NCI-H2196 treated with DMSO at 0.1 percent for 48 hours (cell line): Measurements from ENCODE around the gene RARB.

Source experiments
- DNase-seq: peaks from one replicate; lab custom pipeline; 2025; ENCODE audit not compliant: unreplicated experiment; lab: John Stamatoyannopoulos, UW

Gene RARB

DNA sequence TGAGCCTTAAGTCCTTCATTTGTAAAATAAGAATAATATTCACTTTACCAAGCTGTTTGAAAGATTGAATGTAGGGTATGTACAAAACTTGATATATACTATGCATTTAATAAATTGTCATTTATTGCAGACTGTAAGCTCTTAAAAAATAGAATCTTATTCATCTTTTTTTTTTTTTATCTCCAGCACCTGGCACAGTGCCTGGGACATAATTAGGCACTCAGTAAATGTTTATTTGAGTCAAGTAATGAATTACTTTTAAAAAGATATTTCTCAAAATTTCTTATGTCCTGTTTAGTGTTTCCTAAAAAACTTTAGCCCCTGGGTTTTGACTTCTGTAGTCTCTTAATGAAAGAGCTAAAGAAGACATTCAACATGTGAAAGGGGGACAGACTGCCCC, 164.9 kb downstream of the RARB start:
- DNase-seq = no peak

DNA sequence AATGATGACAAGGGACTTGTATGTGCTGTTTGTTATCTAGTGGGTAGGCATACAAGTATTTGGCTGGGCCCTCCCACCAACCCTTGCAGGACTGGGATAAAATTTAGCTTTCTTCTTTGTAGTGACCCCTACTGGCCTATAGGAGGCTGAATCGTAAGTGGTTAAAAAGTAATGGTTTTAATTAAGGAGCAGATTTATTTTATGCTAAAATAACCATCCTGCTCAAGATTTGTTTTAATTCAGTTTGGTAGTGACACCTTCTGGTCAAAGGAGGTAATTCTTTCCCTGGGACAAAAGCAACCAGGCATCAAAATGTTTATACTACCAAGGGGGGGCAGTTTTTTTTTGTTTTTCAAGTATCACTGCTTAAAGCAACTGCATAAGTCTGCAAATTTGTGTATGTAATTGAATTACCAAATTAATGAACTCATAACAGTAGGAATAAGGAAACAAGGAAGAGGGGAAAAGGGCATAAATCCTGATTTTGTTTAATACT, 166.0 kb downstream of the RARB start:
- DNase-seq = no peak

DNA sequence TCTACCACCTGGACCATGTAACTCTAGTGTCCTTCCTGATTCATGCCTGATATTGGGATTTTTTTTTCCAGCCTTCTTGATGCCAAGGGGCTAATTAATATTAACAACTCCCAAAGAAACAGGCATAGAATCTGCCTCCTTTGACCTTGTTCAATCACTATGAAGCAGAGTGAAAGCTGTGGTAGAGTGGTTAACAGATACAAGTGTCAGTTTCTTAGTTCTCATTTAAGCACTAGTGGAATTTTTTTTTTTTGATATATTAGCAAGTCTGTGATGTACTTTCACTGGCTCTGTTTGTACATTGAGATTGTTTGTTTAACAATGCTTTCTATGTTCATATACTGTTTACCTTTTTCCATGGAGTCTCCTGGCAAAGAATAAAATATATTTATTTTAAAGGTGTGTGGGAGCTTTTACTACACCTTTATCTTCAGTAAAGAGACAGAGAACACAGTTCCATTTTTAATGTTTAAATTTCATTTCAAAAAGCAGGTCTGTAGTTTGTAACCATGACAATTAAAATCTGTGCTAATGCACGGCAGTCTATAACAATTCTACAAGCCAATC, 169.6 kb downstream of the RARB start:
- no peak for DNase-seq

DNA sequence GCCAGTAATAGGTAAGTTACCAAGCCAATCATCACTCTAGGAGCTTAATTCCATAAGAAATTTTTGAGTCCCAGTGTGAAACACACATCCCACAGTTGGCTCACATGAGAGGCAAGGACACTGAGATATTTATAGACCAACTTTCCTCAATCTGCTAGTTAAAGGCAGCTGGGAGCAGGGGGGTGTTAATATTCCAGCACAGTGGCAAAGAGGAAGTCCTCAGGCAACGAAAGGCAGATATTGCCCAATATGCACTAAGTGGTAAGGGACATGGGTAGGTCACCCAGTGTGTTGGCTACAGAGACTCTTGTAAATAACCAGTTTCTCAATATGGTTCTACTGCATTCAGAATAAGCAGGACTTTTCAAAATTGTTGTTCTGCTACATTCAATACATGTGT, 175.6 kb downstream of the RARB start:
- DNase-seq = no peak

DNA sequence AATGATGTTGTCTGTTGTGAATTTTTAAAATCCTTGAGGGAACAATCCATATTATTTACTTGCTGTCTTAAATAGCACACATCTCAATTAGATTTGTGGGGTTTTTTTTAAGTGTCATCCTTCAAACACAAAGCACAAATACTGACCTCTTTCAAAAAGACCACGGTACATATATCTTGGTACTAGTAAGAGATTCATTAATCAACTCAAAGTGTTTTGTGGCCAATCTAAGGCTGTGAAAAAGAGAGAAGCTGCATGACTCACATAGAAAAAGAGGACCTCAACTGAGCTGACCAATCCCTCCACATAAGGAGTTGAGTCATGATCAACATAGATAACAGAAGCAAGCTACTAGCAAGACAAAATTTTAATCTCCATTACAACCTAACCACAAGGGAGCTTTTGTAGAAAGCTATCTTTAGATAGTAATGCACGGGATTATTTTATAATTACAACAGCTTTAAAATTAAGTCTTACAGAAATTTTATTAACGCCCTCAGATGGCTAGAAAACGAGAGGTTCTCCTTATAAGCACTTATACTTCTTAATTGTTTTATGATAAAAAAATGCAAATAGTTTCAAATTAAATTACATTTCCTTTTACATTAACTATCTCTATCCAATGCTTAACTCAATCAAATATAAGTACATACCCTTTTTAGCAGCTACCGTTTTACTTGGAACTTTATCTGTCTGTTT, 176.2 kb downstream of the RARB start:
- DNase-seq = no peak

DNA sequence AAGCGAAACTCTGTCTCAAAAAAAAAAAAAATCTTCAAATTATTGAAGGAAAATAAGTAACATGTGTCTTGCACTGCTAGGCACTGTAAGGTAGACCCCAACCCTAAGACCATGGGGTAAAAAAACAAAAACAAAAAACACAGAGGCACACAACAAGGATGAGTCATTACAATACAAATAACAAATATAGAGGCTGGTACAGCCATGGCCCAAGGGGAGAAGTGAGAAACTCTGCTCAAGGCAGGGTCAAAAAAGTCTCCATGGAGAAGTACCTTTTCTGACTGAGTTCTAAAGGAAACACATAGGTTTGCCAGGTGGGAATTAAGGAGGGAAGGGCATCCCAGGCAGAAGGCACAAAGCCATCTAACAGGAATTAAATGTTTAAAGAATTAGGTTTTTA, 182.1 kb downstream of the RARB start:
- DNase-seq = no peak

DNA sequence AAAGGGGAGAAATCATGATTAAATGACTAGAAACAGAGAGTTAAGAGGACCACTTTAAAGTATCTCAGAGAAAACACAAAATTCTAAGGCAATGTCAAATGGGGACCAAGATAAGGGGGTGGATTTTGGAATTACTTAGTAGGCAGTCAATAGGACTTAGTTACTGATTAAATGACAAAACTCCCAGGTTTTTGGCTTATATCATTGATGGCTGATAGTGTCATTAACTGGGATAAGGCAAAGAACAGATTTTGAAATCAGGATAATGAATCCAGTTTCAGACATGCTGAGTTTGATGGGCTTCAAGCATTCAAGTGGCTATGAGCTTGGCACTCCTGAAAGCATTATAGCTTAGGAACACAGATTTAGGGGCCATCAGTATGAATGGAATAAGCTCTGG, 182.7 kb downstream of the RARB start:
- DNase-seq = no peak

DNA sequence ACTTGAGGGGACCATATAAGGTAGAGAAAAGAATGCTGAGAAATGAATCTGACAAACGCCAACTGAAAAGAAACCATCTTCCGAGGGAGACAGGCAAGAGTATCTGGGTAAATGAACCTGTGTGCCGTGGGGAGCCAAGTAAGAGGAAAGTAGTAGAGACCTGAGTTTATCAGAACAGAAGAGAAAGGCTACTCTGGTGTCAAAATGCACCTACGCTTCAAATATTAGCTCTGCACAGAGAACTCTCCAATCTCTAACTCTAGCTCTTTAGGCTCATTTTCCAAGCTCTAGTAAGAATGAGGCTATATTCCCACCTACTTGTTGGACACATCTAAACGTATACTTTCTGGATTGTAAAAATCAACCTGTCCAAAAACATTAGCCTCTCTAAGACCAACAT, 183.1 kb downstream of the RARB start:
- DNase-seq = no peak

DNA sequence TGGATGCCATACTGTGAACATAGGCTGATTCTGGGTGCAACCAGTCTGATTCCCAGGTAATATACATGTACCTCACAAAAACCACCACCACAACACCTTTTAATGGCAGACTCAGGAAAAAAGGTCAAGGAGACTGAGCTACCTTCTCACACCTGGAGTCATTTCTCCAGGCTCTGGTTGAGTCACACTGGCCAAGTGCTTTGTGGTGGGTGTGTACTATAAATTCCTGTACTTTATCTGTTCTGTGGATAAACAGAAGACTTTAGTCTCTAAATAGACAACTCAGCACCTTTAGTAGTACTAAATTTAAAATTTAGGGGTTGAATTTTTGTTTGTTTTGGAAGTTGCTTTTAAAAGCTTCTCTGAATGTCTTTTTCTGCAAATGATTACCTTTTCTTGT, 190.0 kb downstream of the RARB start:
- DNase-seq = no peak

DNA sequence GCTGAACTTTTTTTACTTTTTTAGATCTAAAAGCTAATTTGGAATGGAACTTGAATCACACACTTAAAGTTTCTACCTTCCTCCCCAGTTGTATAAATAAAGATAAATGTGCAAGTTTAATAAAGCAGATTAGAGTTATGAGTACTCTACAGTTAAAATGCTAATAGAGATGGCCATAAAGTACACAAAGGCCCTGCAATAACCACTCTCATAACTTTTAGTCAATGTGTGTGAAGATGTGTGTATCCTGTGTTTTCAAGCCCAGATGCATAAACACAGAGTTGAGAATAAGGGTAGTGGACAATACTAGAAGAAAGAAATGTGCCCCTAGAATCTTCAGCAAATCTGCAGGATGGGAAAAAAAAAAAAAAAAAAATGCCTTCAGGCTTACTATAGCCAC, 191.3 kb downstream of the RARB start:
- DNase-seq = no peak

DNA sequence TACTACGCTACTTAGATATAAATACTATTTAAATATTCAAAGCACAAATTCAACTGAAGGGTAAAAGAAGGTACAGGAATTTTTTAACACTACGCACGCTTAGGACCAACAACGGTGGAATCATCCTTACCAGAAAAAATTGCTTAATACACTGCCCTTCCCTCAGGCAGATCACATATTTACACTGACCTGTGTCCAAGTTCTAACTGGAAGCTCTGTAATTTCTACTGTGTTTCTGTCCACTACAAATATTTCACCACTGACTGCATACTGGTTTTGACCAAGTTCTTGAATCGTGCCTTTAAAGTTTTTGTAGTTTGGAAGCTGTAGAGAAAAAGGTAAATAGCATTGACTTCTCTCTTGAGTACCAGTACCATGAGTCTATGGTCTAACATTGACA, 192.4 kb downstream of the RARB start:
- no peak for DNase-seq

DNA sequence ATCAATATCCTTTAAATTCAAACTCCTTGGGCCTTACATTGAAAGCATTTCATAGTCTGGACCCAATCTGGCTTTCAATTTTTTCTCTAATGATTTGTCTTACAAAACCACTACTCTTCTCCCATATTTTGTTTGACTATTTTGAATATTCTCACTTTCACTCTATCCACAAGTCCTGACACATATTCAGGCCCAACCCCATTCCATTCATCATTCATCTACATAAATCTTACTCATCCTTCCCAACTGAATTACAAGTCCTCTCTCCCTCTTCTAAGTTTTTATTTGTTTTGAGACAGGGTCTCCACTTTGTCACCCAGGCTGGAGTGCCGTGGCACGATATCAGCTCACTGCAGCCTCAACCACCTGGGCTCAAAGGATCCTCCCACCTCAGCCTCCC, 193.0 kb downstream of the RARB start:
- no peak for DNase-seq

DNA sequence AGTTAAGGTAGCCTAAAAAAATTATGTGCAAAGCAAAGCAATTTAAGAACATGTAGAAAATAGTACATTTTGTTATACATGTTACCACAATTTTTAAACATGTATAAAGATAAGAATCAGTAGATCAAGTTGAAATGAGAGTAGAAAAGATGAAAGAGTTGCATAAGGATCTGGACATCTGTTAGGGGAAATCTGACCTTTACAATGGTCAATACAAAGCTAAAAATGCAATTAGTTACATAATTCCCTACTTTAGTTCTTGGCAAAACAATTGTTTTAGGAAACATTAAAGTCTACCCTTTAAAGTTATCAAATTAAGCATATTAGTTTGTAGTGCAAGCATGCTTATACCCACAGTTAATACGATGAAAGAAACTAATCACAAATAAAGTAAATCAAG, 203.9 kb downstream of the RARB start:
- no peak for DNase-seq

DNA sequence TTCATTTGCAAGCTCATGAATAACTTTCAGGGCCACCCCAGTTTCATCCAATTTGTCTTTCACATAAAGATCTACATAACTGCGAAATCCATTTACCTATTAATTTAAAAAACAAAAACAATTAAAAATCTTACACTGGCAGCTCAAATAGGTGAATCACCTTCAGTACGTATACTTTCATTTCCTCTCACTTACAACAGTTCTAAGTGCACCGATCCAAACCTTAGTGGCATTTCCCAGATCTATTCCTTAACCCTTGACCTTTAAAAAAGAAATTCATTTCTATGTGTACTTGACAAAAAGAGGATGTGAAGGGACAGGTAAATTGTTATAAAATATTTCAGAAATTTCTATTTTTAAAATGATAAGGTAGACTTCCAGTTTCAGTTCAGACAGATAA, 205.9 kb downstream of the RARB start:
- DNase-seq = no peak

DNA sequence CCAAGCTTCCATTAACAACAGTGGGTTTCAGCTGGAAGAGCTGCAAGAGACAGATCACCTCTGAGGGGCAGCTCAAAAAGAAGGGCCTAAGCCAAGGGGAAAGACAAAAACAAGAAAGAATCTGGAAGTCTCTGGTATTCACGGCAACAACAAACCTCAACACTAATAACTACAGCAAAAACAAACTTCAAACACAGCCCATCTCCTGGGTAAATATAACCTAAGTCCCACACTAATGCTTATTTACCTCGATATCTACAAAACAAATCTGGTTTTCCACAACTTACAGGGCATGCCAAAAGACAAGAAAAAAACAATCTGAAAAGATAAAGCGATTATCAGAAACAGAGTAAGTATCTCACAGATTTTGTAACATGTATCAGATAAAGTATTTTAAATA, 207.0 kb downstream of the RARB start:
- no peak for DNase-seq
